ENCODE data around the gene PSMA6.
"Not testable (repeated sequence)": the region's sequence is repeated elsewhere in the genome, so short reads cannot be mapped to it uniquely, and the experiment has no call there.

PSMA6 gene

DNA sequence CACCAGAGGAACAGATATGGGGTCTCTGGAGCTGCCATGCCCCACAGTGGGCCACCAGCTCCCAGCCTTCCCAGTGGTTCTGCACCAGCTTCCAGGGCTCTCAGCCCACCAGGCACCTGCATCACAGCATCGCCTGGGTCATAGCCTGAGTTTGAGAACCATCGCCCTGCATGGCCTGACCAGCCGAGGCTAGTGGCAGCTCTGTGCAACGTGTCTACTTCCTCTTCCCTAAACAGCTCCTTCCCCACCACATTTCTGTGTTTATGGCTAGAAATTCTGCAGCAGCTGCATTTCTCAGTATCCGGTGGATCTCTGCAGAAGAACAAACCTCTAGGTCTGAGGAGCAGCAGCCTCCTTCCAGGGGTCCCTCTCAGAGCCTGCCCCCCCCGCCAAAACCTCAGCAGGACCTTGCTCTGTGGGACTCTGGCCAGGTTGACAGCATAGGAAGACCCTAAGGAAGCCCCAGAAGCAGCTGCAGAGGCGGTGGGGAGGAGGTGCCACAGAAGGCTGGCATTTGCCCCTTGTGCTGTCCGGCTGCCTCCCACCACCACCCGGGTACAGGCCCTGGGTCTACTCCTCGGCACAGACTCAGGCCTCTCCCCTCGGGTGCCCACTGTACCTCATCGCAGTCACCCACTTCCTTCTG, 47.7 kb downstream of the PSMA6 start:
- H3K4me1 Mint-ChIP-seq (ENCODE audit: low read depth), result peaks cover 16% of the 10 kb centered on the region
- H3K4me3 Mint-ChIP-seq, result no peak overlapping the region
- peak overlapping the region; percentile 31 for H3K27ac Mint-ChIP-seq
- no peaks in the 10 kb centered on the region for H3K27me3 Mint-ChIP-seq (ENCODE audit: low read depth)
- no peaks in the 10 kb centered on the region for H3K36me3 Mint-ChIP-seq (ENCODE audit: low read depth)
- no peaks in the 10 kb centered on the region for H3K9me3 Mint-ChIP-seq

DNA sequence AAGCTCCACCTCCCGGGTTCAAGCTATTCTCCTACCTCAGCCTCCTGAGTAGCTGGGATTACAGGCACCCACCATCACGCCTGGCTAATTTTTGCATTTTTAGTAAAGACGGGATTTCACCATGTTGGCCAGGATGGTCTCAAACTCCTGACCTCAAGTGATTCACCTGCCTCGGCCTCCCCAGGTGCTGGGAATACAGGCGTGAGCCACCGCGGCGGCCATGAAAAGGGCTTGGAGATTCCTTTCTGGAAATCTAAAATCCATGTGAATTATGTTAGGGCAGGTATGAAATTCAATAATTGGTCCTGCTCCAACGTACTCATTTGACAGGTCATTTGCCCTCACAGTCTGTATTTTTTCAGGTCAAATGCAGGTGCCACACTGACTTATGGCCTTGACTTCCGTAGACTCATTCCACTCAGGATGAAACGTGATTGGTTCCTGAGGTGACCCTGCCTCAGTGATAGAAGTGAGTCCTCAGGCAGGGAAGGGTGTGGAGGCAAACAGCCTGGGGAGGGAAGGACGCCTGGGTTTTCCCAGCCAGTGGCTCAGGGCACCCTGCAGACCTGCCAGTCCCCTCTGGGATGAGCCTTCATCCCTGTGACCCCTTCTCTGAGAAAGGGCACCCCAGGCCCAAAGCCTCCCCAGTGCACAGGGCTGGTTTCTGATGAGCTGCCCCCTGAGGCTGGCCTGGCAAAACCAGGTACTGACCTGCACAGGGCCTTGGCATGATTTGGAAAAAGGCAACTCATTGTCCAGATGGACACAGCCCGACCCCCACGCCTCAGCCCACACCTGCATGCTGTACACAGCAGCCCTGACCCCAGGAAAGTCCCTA, 48.7 kb downstream of the PSMA6 start:
- Mint-ChIP-seq H3K4me1 (ENCODE audit: low read depth) (peaks cover 16% of the 10 kb centered on the region), H3K4me3 (no peak overlapping the region), H3K9me3 (no peaks in the 10 kb centered on the region), H3K27me3 (ENCODE audit: low read depth) (no peaks in the 10 kb centered on the region), H3K27ac (no peak overlapping the region), H3K36me3 (ENCODE audit: low read depth) (no peaks in the 10 kb centered on the region)

DNA sequence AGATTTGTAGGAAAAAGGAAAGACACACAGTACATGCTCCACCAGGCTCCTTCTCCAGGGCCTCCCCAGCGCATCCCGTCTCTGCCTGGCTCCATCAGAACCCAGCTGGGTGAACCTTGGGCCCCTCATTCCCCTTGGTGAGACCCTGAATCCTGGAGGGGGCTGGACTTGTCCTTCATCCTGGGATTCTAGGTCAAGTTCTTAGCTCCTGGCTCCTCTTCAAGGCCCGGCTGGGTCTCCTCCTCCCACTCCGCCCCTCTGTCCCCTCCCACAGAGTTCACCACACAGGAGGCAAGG, 49.2 kb downstream of the PSMA6 start:
- H3K36me3 Mint-ChIP-seq (ENCODE audit: low read depth), result no peaks in the 10 kb centered on the region
- no peaks in the 10 kb centered on the region for H3K27me3 Mint-ChIP-seq (ENCODE audit: low read depth)
- H3K4me1 Mint-ChIP-seq (ENCODE audit: low read depth), result peaks cover 16% of the 10 kb centered on the region
- H3K9me3 Mint-ChIP-seq, result no peaks in the 10 kb centered on the region
- H3K4me3 Mint-ChIP-seq, result no peak overlapping the region
- H3K27ac Mint-ChIP-seq, result no peak overlapping the region

DNA sequence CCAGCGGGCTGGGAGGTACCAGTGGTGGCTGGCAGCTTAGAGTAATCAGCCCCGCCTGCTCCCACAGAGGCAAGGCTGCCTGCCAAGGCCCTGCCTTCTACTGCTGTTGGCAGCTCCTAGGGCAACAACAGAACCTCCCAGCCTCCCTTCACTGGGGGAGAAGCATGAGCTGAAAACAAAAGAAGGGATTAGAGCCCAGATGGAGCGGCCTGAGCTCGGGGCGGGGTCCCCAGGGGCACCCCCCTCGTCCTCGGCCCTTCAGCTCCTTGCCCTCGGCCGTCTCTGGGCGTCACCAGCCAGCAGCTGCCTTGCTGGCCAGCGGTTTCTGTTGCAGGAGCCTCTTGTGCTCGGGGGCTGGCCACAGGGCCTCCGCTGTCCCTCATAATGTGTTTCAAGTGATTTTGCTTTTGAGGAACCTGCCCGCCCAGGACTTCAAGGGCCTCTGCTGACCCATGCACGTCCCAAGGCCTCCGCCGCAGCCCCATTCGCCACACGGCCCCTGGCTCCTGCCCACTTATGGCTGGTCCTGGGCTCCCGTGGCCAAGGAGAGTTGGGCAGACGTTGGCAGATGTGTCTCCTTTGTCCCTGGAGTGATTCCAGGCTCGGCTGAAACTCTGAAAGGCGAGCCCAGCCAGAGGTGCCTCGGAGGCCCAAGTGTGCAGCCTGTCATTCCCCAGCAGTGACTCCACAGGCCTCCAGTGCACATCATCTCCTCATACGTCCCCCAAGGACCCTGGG, 49.7 kb downstream of the PSMA6 start:
- Mint-ChIP-seq H3K27me3 (ENCODE audit: low read depth) (no peaks in the 10 kb centered on the region), H3K4me1 (ENCODE audit: low read depth) (peaks cover 16% of the 10 kb centered on the region), H3K27ac (no peak overlapping the region), H3K9me3 (no peaks in the 10 kb centered on the region), H3K36me3 (ENCODE audit: low read depth) (no peaks in the 10 kb centered on the region), H3K4me3 (no peak overlapping the region)

DNA sequence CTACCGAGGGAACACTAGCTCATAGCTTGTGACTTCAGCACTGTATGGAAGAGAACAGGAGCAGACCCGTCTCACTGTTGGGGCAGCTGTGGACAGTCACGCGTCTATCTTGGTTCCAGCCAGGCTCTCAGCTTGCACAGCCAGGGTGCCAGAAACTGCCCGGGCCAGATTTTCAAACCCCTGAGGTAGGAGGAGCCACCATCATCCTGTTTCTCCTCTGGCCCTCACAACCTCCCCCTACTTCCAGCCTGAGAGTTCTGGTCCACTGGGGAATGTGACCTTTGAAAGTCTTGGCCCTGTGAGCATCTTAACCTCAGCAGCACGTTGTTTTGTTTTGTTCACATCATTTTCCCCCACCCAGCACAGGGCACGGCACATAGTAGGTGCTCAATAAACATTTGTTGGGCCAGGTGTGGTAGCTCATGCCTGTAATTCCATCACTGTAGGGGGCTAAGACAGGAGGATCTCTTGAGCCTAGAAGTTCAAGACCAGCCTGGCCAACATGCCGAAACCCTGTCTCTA, 50.4 kb downstream of the PSMA6 start:
- H3K4me1 Mint-ChIP-seq (ENCODE audit: low read depth), result peaks cover 16% of the 10 kb centered on the region
- H3K4me3 Mint-ChIP-seq, result no peak overlapping the region
- no peak overlapping the region for H3K27ac Mint-ChIP-seq
- H3K36me3 Mint-ChIP-seq (ENCODE audit: low read depth), result no peaks in the 10 kb centered on the region
- no peaks in the 10 kb centered on the region for H3K9me3 Mint-ChIP-seq
- peaks cover under 1% of the 10 kb centered on the region for H3K27me3 Mint-ChIP-seq (ENCODE audit: low read depth)

DNA sequence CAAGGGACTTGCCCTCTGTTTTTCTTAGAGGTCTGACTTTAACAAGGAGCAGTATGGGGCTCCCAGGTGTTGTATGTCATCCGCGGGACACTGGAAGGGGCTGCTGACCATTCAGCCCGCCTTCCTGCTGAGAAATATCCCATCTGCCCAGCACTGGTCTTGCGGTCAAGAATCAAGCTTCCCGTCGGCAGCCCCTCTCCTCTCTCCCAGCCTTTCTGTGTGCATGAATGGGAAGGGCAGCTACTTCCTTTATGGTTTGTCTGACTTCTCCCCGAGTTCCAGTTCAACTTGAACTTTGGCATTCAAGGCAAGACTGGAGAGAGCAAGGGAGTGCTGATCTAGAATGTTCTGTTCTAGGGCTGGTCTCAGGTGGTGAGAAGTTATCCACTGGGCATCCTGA, 51.5 kb downstream of the PSMA6 start:
- Mint-ChIP-seq H3K4me3 (no peak overlapping the region), H3K9me3 (no peaks in the 10 kb centered on the region), H3K27ac (no peak overlapping the region), H3K27me3 (ENCODE audit: low read depth) (peaks cover 8% of the 10 kb centered on the region), H3K4me1 (ENCODE audit: low read depth) (peaks cover 16% of the 10 kb centered on the region), H3K36me3 (ENCODE audit: low read depth) (no peaks in the 10 kb centered on the region)

DNA sequence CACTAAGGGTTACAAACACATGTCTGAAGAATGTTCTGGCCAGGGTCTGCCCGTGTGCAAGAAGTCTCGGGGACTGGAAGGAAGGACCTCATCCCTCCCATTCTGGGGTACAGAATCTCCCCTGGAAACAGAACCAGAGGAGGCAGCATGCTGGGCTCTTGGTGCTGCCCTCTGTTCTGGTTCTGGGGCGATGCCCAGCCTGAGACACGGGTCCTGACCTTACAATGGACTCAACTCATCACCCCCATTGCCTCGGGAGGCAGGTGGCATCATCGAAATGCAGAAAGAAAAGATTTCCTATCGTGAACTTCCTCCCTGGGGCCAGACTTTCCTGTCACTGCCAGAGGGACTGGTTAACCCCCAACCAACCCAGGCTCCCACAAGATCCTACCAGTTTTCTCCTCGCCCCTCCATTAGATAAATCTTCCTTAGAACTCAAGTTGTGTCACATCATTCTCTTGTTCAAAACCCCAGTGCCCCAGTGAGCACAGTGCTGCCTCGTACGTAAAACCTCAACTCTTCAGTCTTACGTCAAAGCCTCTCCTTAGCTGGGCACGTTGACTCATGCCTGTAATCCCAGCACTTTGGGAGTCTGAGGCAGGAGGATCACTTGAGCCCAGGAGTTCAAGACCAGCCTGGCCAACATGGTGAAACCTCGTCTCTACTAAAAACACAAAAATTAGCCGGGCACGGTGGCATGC, 52.1 kb downstream of the PSMA6 start:
- Mint-ChIP-seq H3K27me3 (ENCODE audit: low read depth) (peaks cover 8% of the 10 kb centered on the region), H3K4me3 (no peak overlapping the region), H3K9me3 (no peaks in the 10 kb centered on the region), H3K36me3 (ENCODE audit: low read depth) (no peaks in the 10 kb centered on the region), H3K4me1 (ENCODE audit: low read depth) (peaks cover 16% of the 10 kb centered on the region), H3K27ac (no peak overlapping the region)

DNA sequence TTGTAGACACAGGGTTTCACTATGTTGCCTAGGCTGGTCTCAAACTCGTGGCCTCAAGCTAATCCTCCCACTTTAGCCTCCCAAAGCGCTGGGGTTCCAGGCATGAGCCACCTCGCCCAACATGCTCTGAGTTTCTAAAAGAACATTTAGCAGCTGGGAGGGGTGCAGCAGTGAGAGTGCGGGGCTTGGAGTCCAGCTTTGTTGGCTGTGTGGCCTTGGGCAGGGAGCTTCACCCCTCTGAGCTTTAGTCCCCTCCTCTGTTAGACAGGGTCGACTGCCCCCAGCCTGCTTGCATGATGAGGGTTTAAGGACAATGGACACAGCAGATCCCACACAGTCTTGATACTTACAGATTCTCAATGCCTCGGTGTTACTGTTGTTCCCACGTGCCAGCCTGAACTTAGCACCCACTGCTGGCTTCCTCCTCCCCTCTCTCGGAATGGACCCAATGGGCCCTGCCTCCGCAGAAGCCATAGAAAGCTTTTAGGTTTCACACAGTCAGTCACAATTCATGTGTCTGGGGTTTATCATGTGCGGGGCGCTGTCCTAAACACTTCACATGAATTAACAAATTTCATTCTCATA, 54.6 kb downstream of the PSMA6 start:
- Mint-ChIP-seq H3K27ac (no peak overlapping the region), H3K4me1 (ENCODE audit: low read depth) (peaks cover 7% of the 10 kb centered on the region), H3K36me3 (ENCODE audit: low read depth) (no peaks in the 10 kb centered on the region), H3K4me3 (no peak overlapping the region), H3K9me3 (no peaks in the 10 kb centered on the region), H3K27me3 (ENCODE audit: low read depth) (peaks cover 8% of the 10 kb centered on the region)

DNA sequence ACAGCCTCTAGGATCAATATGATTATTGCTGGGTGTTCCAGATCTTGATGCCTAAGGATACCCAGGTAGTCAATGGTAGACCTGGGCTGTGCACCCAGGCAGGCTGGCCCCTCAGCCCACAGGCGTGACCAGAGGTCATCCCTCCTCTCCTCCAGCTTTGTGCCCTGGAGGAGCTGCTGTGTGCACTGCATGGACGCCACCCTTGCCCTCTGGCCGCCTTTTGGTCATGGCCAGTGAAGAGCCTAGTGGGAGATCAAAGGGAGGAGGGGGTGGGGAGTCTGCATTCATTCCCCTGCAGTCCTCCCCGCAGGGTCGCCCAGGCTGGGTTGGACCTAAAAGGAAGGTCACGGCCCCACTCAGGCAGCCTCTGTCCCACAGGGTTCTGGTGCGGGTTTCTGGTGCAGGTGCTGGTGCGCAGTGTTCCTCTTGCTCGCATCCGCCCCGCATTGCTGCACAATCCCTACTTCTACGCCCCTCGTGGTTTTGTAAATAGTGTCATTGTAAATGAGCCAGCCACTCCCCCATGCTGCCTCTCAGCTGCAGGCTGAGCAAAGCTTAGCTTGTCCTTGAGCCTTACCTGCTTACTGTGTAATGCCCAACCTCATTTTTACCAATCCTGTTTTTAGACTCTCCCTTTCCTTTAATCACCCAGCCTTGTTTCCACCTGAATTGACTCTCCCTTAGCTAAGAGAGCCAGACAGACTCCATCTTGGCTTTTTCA, 55.3 kb downstream of the PSMA6 start:
- H3K27me3 Mint-ChIP-seq (ENCODE audit: low read depth), result peaks cover 8% of the 10 kb centered on the region
- no peak overlapping the region for H3K4me3 Mint-ChIP-seq
- no peaks in the 10 kb centered on the region for H3K36me3 Mint-ChIP-seq (ENCODE audit: low read depth)
- H3K4me1 Mint-ChIP-seq (ENCODE audit: low read depth), result peaks cover 8% of the 10 kb centered on the region
- no peak overlapping the region for H3K27ac Mint-ChIP-seq
- H3K9me3 Mint-ChIP-seq, result no peaks in the 10 kb centered on the region

DNA sequence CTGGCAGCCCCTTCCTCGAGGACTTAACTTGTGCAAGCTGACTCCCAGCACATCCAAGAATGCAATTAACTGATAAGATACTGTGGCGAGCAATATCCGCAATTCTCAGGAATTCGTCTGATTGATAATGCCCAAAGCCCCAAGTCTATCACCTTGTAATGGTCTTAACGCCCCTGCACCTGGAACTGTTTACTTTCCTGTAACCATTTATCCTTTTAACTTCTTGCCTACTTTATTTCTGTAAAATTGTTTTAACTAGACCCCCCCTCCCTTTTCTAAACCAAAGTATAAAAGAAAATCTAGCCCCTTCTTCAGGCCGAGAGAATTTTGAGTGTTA, 55.8 kb downstream of the PSMA6 start:
- not testable (repeated sequence) for H3K9me3 Mint-ChIP-seq; H3K4me1 Mint-ChIP-seq (ENCODE audit: low read depth); H3K27me3 Mint-ChIP-seq (ENCODE audit: low read depth); H3K36me3 Mint-ChIP-seq (ENCODE audit: low read depth); H3K27ac Mint-ChIP-seq; H3K4me3 Mint-ChIP-seq

DNA sequence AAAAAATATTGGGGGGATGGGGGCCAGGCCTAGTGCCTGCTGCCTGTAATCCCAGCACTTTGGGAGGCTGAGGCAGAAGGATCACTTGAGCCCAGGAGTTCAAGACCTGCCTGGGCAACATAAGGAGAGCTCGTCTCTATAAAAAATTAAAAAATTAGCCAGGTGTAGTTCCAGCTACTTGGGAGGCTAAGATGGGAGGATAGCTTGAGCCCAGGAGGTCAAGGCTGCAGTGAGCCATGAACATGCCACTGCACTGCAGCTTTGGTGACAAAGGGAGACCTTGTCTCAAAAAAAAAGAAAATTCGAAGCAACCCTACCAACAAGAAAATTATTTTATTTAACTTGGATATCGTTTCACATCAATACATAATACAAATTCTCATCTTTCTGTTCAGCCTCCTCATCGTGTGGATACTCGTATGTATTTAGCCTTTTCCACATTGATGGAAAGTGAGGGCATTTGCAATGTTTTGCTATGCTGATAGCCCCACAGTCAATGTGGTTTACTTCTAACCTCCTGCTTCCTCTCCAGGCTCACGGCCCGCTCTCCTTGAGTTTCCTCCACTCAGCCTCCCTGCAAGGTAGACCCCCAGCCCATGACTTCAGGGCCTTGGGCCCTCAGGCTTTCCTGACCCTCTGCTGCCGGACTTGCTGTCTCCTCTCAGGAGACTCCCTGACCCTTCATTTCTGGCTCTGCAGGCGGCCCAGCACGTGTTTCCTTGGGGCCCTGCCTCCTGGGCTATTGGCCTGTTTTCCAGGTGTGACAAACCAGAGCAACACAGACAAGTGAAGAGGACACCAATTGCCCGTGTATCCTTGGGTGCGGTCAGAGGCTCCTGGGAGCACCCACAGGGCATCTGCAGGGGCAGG, 57.5 kb downstream of the PSMA6 start:
- no peak overlapping the region for H3K4me3 Mint-ChIP-seq
- no peak overlapping the region for H3K27ac Mint-ChIP-seq
- peaks cover 8% of the 10 kb centered on the region for H3K27me3 Mint-ChIP-seq (ENCODE audit: low read depth)
- H3K36me3 Mint-ChIP-seq (ENCODE audit: low read depth), result no peaks in the 10 kb centered on the region
- H3K4me1 Mint-ChIP-seq (ENCODE audit: low read depth), result peaks cover 6% of the 10 kb centered on the region
- H3K9me3 Mint-ChIP-seq, result no peaks in the 10 kb centered on the region

DNA sequence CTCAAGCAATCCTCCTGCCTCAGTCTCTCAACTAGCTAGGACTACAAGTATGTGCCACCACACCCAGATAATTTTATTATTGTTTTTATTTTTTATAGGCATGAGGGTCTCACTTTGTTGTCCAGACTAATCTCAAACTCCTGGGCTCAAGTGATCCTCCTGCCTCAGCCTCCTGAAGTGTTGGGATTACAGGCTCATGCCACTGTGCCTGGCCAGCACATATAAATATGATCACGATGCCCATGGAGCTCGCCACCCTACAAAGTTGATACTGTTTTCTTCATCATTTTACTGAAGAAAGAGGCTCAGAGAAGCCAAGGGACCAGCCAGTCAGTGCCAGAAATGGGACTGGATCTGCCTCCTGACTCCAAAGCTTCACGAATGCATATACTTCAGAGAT, 59.3 kb downstream of the PSMA6 start:
- no peaks in the 10 kb centered on the region for H3K36me3 Mint-ChIP-seq (ENCODE audit: low read depth)
- H3K4me1 Mint-ChIP-seq (ENCODE audit: low read depth), result peaks cover 15% of the 10 kb centered on the region
- H3K9me3 Mint-ChIP-seq, result no peaks in the 10 kb centered on the region
- peaks cover 8% of the 10 kb centered on the region for H3K27me3 Mint-ChIP-seq (ENCODE audit: low read depth)
- no peak overlapping the region for H3K27ac Mint-ChIP-seq
- H3K4me3 Mint-ChIP-seq, result no peak overlapping the region

DNA sequence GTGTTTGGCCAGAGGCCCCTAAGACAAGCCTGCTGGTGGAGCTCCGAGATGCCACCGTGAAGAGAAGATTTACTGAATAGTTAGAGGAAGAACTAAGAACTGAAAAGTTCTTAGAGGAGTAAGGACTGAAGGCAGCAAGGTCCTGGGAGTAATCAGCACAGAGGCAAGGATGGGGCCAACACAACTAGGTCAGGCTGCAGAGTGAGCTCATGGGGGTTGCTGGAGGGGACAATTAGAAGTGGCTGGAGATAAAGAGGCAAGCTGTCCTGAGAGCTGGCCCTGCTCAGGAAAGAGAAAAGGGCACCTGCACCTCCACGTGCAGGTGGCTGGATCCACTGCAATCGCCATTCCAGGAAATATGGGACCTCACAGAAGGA, 59.7 kb downstream of the PSMA6 start:
- Mint-ChIP-seq H3K27ac (no peak overlapping the region), H3K9me3 (no peaks in the 10 kb centered on the region), H3K36me3 (ENCODE audit: low read depth) (no peaks in the 10 kb centered on the region), H3K4me3 (no peak overlapping the region), H3K27me3 (ENCODE audit: low read depth) (peaks cover 8% of the 10 kb centered on the region), H3K4me1 (ENCODE audit: low read depth) (peaks cover 18% of the 10 kb centered on the region)
